KMS-11 (cell line): Measurements from ENCODE around the gene VAPB.

Experiments
- H2AFZ ChIP-seq: fragments of 200-600 bp; sonication (generic); 2 replicates; pipeline ENCODE4 v1.6.1; 2016; ENCODE audit warnings: antibody characterized with exemption, mixed run types, low read depth
- H3K27ac ChIP-seq: fragments of 200-600 bp; sonication (generic); 2 replicates; pipeline ENCODE4 v1.6.1; 2016; ENCODE audit warnings: mild to moderate bottlenecking, mixed run types
- H3K27me3 ChIP-seq: fragments of 200-600 bp; sonication (generic); 2 replicates; pipeline ENCODE4 v1.6.1; 2017; ENCODE audit warnings: mild to moderate bottlenecking, low read depth, mixed run types, moderate library complexity; ENCODE audit not compliant: insufficient read depth
- H3K36me3 ChIP-seq: fragments of 200-600 bp; sonication (generic); 2 replicates; pipeline ENCODE4 v1.6.1; 2017; ENCODE audit warnings: mild to moderate bottlenecking, mixed run types; ENCODE audit not compliant: insufficient read depth
- H3K4me1 ChIP-seq: fragments of 200-600 bp; sonication (generic); 2 replicates; pipeline ENCODE4 v1.6.1; 2016; ENCODE audit warnings: mild to moderate bottlenecking, low read depth, mixed run types; ENCODE audit not compliant: poor library complexity, severe bottlenecking
- H3K4me2 ChIP-seq: fragments of 200-600 bp; sonication (generic); 2 replicates; pipeline ENCODE4 v1.7.0; 2016; ENCODE audit warnings: mild to moderate bottlenecking, mixed run types
- H3K4me3 ChIP-seq: fragments of 200-600 bp; sonication (generic); IDR thresholded peaks from 2 replicates; pipeline ENCODE4 v1.6.1; 2017; ENCODE audit warnings: low read depth, low read length, mixed read lengths; ENCODE audit not compliant: insufficient read depth
- H3K79me2 ChIP-seq: fragments of 200-600 bp; sonication (generic); 2 replicates; pipeline ENCODE4 v1.6.1; 2016; ENCODE audit warnings: low read depth, mixed run types; ENCODE audit not compliant: insufficient read depth
- H3K9ac ChIP-seq: fragments of 200-600 bp; sonication (generic); 2 replicates; pipeline ENCODE4 v1.6.1; 2016; ENCODE audit warnings: mild to moderate bottlenecking, mixed run types
- H4K20me1 ChIP-seq: fragments of 200-600 bp; sonication (generic); 2 replicates; pipeline ENCODE4 v1.6.1; 2016; ENCODE audit warnings: mild to moderate bottlenecking, mixed run types; ENCODE audit not compliant: insufficient read depth
- TF ChIP-seq, protein P1 (sequence below): fragments of 200-600 bp; sonication (generic); conservative IDR thresholded peaks from 2 replicates; pipeline ENCODE4 v1.6.1; 2017; ENCODE audit warnings: low read depth, mild to moderate bottlenecking, antibody characterized with exemption, low read length, moderate library complexity, mixed read lengths

Gene VAPB

GRCh38 chr20:58342104-58342945 lies 46.7 kb upstream of the VAPB start:
- Histone ChIP-seq H3K9ac (no peak overlapping the region), H3K4me1 (peaks cover 3% of the 10 kb centered on the region), H3K36me3 (no peaks in the 10 kb centered on the region), H3K79me2 (no peaks in the 10 kb centered on the region), H3K27ac (no peak overlapping the region), H4K20me1 (no peaks in the 10 kb centered on the region), H3K4me3 (no peak overlapping the region), H3K27me3 (no peaks in the 10 kb centered on the region), H3K4me2 (no peak overlapping the region), H2AFZ (no peak overlapping the region)
- TF ChIP-seq, protein P1, sequence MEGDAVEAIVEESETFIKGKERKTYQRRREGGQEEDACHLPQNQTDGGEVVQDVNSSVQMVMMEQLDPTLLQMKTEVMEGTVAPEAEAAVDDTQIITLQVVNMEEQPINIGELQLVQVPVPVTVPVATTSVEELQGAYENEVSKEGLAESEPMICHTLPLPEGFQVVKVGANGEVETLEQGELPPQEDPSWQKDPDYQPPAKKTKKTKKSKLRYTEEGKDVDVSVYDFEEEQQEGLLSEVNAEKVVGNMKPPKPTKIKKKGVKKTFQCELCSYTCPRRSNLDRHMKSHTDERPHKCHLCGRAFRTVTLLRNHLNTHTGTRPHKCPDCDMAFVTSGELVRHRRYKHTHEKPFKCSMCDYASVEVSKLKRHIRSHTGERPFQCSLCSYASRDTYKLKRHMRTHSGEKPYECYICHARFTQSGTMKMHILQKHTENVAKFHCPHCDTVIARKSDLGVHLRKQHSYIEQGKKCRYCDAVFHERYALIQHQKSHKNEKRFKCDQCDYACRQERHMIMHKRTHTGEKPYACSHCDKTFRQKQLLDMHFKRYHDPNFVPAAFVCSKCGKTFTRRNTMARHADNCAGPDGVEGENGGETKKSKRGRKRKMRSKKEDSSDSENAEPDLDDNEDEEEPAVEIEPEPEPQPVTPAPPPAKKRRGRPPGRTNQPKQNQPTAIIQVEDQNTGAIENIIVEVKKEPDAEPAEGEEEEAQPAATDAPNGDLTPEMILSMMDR: no peak

DNA sequence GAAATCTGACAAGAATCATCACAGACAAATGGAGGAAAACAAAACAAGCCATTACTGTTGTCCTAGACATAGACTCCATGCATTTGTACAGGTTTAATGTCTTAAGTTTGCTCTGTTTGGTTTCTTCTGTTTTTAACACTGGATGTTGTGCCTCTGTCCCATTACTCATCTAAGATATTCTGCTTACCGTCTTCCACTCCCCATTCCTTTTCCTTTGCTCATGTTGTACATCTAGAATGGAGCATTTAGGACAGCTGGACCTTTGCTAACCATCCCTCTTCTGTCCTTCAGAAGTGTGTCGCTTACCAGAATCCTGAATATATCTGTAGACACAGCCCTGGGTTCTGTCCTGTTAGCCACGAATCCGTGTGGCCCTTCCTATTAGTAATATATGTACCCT lies 44.3 kb upstream of the VAPB start:
- H3K79me2 ChIP-seq: no peaks in the 10 kb centered on the region
- H3K27ac ChIP-seq: no peak overlapping the region
- no peaks in the 10 kb centered on the region for H3K36me3 ChIP-seq
- no peaks in the 10 kb centered on the region for H4K20me1 ChIP-seq
- no peak overlapping the region for H2AFZ ChIP-seq
- peaks cover 3% of the 10 kb centered on the region for H3K4me1 ChIP-seq
- no peaks in the 10 kb centered on the region for H3K27me3 ChIP-seq
- no peak overlapping the region for H3K4me2 ChIP-seq
- H3K4me3 ChIP-seq: no peak overlapping the region
- TF ChIP-seq, protein P1: no peak
- no peak overlapping the region for H3K9ac ChIP-seq

GRCh38 chr20:58349570-58349969 lies 39.5 kb upstream of the VAPB start:
- H3K27me3 ChIP-seq: no peaks in the 10 kb centered on the region
- no peaks in the 10 kb centered on the region for H3K79me2 ChIP-seq
- H3K4me2 ChIP-seq: no peak overlapping the region
- no peak overlapping the region for H3K9ac ChIP-seq
- H4K20me1 ChIP-seq: no peaks in the 10 kb centered on the region
- TF ChIP-seq, protein P1: no peak
- no peaks in the 10 kb centered on the region for H3K4me1 ChIP-seq
- no peak overlapping the region for H3K27ac ChIP-seq
- no peak overlapping the region for H2AFZ ChIP-seq
- no peak overlapping the region for H3K4me3 ChIP-seq
- H3K36me3 ChIP-seq: no peaks in the 10 kb centered on the region

DNA sequence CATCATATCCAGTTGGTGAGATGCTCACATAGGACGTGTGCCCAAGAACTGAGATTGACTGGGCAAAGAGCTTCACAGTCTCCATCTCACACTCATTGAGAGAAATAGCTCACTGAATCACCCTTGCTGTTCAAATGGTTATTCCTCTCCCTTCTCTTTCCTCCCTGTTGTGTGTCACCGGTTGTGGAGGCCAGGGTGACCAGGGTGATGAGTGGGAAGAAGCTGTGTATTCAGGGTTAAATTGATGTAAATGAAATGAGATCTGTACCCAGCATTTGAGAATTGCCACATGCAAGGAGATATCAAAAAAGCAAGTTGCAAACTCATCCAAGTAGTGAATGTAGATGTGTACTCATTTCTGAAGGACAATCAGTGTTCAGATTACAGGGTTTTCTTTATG lies 36.6 kb upstream of the VAPB start:
- H3K4me2 ChIP-seq: no peak overlapping the region
- no peak overlapping the region for H3K4me3 ChIP-seq
- H3K27ac ChIP-seq: no peak overlapping the region
- no peaks in the 10 kb centered on the region for H3K27me3 ChIP-seq
- TF ChIP-seq, protein P1: no peak
- H2AFZ ChIP-seq: no peak overlapping the region
- no peaks in the 10 kb centered on the region for H4K20me1 ChIP-seq
- no peak overlapping the region for H3K9ac ChIP-seq
- H3K79me2 ChIP-seq: no peaks in the 10 kb centered on the region
- H3K36me3 ChIP-seq: no peaks in the 10 kb centered on the region
- no peaks in the 10 kb centered on the region for H3K4me1 ChIP-seq
